Stomach smooth muscle (tissue), 2 donors: ENCODE data around the gene RALB.
A peak's percentile ranks its signal among the peaks of the same experiment; 100 is the strongest.

Experiments used
- H3K27ac ChIP-seq: one replicate; pipeline ENCODE4 v1.7.0; 2013; ENCODE audit warnings: mild to moderate bottlenecking, low read length, inconsistent platforms
- H3K27me3 ChIP-seq, 2 donors: one replicate each; pipeline ENCODE4 v1.7.0; 2013; ENCODE audit warnings: low read length in 2 of 2; ENCODE audit not compliant: insufficient read depth in 2 of 2, control insufficient read depth in 1 of 2
- H3K36me3 ChIP-seq, 2 donors: one replicate each; pipeline ENCODE4 v1.7.0; 2013; ENCODE audit warnings: low read length in 2 of 2; ENCODE audit not compliant: control insufficient read depth in 2 of 2, insufficient read depth in 2 of 2
- H3K4me1 ChIP-seq: one replicate; pipeline ENCODE4 v1.7.0; 2013; ENCODE audit warnings: low read length; ENCODE audit not compliant: control insufficient read depth, insufficient read depth
- H3K4me3 ChIP-seq, 2 donors: one replicate each; pipeline ENCODE4 v1.7.0; 2013; ENCODE audit warnings: low read length in 2 of 2
- H3K9ac ChIP-seq, 2 donors: one replicate each; pipeline ENCODE4 v1.7.0; 2013; ENCODE audit warnings: low read length in 2 of 2, mild to moderate bottlenecking in 1 of 2
- H3K9me3 ChIP-seq, 2 donors: one replicate each; pipeline ENCODE4 v1.7.0; 2013; ENCODE audit warnings: low read length in 2 of 2; ENCODE audit not compliant: control insufficient read depth in 2 of 2
- donor health status: healthy.
- donor health status: Pancreatic carcinoma.

The RALB gene

DNA sequence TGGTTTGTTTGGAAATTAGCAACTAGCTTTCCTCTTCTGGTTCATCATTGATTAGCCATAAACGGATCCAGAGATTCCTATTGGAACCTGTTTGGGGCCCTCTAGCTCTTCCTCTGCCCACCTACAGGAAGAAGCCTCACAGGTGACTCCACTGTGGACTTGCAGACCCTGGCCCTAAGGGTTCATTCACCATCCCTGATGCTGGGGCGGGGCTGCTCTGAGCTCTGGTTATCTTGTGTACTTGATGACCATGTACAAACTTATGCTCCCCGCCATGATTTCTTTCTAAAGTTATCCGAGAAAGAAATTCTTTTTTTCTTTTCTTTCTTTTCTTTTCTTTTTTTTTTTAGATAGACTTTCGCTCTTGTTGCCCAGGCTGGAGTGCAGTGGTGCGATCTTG lies 59.4 kb downstream of the RALB start:
- Histone ChIP-seq H3K9ac (no peak overlapping the region), H3K4me1 (peaks cover 9% of the 10 kb centered on the region), H3K36me3 (no peaks in the 10 kb centered on the region), H3K4me3 (no peak overlapping the region), H3K27me3 (no peaks in the 10 kb centered on the region), H3K27ac (no peak overlapping the region), H3K9me3 (no peaks in the 10 kb centered on the region)

DNA sequence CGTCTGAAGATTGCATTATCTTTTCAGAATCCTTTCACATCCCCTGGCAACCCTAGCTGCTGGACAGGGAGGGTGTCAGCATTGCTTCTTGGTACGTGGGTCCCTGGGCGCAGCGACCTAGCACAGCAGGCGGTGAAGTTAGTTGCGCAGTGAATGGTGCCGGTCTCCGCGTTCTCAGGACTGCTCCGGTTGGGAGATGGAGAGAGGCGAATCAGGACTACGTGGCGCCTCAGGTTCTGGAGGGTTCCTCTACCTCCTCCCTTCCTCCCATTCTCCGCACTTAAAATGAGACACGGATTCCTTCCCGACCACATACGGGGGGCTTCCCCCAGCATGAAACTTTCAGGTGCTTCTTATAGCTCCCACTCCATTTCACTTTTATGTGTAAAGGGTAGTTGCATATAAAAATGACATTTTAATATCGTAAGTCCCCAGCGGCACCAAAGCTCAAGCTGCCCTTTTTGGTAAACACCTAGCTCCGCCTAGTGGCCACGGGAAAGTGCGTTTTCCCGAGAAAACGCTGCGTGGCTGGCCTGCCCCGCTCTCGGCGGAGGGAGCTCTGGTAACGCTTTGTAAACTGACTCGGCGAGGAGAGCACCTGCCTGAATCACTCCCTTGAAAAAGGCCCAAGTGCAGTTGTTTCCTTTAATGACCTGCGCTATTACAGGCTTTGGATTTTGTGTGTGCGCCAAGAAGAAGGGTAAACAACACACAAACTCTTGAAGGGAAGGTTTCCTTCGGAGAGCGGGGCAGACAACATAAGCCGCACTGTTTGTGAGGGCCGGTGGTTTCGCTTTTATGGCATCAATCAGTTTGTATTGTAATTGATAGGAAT lies 60.4 kb downstream of the RALB start:
- Histone ChIP-seq H3K9ac (peak overlapping the region; percentile 50 to 73), H3K27ac (peak overlapping the region; percentile 37), H3K4me3 (peak overlapping the region; percentile 76 to 85), H3K9me3 (no peaks in the 10 kb centered on the region), H3K27me3 (no peaks in the 10 kb centered on the region), H3K36me3 (no peaks in the 10 kb centered on the region), H3K4me1 (peaks cover 9% of the 10 kb centered on the region)

DNA sequence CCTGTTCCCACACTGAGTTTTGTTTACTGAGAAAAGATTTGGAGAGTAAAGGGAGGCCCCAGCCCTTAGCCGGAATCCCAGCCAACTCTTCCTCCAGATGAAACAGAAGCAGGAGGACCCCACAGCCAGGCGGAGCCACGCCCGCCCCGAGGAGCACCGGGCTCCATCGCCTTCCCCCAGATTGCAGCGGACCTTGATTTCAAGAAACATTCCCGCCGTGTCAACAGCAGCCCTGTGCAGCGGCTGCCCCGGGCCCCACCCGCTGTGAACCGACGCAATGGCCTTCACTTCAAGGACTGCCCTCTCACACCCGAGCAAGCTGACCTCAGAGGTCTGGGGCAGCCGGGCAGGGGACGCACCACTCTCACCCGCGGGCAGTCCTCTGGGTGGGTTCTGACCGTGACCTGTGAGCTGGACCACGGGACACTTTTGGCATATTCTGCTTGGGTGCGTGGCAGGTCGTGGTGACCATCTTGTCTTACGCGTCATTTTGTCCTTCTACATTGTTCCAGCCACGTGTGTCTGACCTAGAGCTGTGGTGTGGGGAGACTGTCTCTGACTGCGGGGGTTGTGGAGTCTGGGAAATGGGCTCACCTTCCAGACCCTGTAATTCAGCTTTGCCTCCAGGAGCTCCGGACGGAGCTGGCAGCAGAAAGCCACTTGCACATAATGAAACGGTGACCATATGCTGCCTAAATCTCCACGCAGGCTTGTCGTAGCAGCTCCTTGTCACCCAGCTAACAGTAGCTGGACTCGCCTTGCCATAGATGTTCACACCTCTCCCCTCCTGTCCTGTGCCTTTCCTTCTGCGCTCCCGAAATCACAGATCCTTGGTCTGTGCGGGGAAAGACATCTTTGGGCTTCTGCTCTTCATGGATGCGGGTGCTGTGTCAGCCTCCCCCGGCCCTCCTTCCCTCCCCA lies 61.3 kb downstream of the RALB start:
- Histone ChIP-seq H3K9me3 (no peaks in the 10 kb centered on the region), H3K36me3 (no peaks in the 10 kb centered on the region), H3K4me3 (peak overlapping the region; percentile 76 to 85), H3K4me1 (peaks cover 13% of the 10 kb centered on the region), H3K27ac (peak overlapping the region; percentile 37), H3K27me3 (no peaks in the 10 kb centered on the region), H3K9ac (peak overlapping the region; percentile 50 to 73)

DNA sequence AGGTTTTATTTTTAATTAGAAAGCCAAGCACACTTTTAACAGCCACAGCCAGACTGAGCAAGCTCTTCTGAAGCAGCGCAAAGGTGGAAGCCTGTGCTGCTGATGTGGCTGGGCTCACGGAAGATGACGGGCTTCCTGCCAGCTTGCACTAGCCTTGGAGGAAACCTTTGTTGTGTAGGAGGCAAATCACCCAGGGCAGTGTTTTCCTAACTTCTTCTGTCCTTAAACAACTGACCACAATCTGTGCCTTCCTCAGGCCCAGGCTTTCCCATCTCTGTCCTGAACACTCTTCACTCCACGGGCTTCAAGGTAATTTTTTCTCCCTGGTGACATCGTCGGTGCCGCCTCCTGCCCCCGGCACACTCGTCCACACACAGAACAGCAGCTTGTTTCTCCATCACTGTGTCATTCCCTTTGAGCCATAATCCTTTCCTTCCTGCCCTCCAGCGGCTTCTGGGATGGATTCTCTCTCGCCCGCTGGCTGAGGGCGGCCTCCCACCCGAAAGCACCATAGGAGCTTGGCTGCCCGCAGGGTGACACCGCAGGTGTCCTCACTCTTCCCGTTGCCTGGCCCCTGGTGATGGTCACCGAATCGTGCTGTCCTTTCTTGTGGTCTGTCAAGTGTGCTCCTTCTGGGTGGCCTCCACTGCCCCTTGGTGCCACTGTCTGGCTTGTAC lies 62.2 kb downstream of the RALB start:
- H3K36me3 ChIP-seq: no peaks in the 10 kb centered on the region
- H3K9me3 ChIP-seq: no peaks in the 10 kb centered on the region
- H3K4me1 ChIP-seq: peaks cover 17% of the 10 kb centered on the region
- H3K27ac ChIP-seq: no peak overlapping the region
- no peaks in the 10 kb centered on the region for H3K27me3 ChIP-seq
- no peak overlapping the region for H3K4me3 ChIP-seq
- no peak overlapping the region for H3K9ac ChIP-seq

DNA sequence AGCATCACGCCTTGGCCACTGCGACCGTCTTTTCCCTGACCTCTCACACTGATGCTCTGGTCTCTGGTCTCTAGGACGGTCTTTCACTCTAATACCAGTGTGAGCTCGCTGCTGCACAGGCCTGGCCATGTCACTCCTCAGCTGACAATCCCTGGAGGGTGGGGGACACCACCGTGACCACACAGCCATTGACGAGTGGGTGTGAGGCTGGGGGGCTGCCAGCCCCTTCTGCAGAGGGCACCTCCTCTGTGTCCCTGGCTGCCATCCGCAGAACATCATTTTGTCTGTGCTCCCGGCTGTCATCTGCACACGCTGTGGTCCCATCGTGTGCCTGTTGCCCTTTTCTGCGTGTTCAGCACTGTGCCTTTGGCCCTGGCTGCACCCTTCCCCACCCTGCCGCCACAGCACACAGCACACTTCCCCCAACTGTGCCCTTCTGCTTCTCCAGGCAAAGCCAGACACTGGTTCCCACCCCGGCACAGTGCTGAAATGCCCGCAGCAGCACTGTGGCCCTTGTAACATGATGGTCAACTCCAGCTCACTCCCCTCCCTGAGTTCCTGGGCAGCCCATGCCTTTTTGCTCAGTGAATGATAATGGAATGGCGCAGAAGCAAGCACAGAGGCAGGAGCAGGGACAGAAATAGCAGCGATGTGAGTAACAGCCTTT lies 62.8 kb downstream of the RALB start:
- no peak overlapping the region for H3K27ac ChIP-seq
- no peak overlapping the region for H3K4me3 ChIP-seq
- no peaks in the 10 kb centered on the region for H3K27me3 ChIP-seq
- peaks cover 17% of the 10 kb centered on the region for H3K4me1 ChIP-seq
- H3K9me3 ChIP-seq: no peaks in the 10 kb centered on the region
- H3K9ac ChIP-seq: no peak overlapping the region
- no peaks in the 10 kb centered on the region for H3K36me3 ChIP-seq

DNA sequence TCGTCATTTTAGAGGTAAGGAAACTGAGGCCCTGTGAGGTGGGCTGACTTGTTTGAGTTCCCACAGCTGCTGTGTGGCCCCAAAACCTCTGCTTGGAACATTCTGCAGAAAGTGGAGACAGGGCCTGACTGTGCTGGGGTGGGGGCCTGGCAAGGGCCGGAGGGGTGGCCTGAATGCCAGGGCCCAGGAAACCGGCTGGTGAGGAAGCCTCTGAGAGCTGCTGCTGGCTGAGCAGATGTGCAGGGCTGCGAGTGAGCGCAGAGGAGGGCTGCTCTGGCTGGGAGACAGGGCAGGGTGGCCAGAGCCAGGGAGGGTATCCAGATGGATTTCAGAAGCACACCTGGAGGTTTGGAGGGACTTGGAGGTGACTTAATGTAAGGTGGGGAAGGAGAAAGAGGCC lies 63.4 kb downstream of the RALB start:
- Histone ChIP-seq H3K9me3 (no peaks in the 10 kb centered on the region), H3K36me3 (no peaks in the 10 kb centered on the region), H3K27ac (no peak overlapping the region), H3K4me3 (no peak overlapping the region), H3K27me3 (no peaks in the 10 kb centered on the region), H3K9ac (no peak overlapping the region), H3K4me1 (peaks cover 17% of the 10 kb centered on the region)

DNA sequence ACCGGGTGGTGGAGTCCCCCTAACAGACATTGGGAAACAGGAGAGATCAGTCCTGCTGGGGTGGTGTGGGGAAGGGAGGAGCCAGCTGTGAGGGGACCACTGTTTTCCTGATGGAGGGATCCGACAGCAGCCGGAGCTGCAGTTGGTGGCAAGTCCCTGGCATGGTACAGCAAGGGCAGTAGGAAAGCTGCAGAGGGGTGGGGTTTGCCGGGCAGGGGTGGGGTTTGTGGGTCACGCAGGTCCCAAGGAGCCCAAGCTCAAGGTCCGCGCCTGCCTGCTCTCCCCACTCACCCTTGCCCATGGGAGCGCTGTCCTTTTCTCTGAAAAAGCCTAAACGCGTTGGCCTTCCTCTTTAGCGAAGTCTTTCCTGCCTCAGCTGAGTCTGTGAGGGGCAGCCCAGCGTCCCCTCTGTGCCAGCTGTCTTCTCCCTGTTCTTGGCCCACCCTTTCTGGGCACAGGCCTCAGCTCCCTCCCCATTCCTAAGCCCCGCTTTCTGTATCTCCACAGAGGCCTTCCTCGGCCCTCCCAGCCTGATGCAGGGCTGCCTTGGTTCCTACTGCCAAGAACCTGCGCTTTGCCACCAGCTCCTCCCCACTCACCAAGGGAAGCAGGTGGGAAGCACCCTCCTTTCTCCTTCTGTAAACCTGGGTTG lies 64.0 kb downstream of the RALB start:
- Histone ChIP-seq H3K4me3 (no peak overlapping the region), H3K9ac (no peak overlapping the region), H3K9me3 (no peaks in the 10 kb centered on the region), H3K36me3 (no peaks in the 10 kb centered on the region), H3K4me1 (peaks cover 17% of the 10 kb centered on the region), H3K27me3 (no peaks in the 10 kb centered on the region), H3K27ac (no peak overlapping the region)

DNA sequence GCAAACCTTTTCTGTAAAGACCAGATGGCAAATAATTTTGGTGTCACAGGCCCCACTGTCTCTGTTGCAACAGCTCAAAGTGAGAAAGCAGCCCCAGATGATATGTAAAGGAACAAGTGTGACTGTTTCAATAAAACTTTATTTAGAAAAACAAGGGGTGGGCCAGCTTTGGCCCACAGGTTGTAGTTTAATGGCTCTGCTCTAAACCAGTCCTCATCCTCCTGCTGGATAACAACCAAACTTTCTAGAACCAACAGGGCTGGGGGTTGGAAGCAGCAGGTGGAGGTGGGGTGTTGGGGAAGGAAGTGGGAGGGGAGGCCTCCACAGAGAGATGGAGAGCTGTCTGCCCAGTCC lies 64.5 kb downstream of the RALB start:
- Histone ChIP-seq H3K9me3 (no peaks in the 10 kb centered on the region), H3K4me3 (no peak overlapping the region), H3K4me1 (peaks cover 17% of the 10 kb centered on the region), H3K27me3 (no peaks in the 10 kb centered on the region), H3K27ac (no peak overlapping the region), H3K36me3 (no peaks in the 10 kb centered on the region), H3K9ac (no peak overlapping the region)

DNA sequence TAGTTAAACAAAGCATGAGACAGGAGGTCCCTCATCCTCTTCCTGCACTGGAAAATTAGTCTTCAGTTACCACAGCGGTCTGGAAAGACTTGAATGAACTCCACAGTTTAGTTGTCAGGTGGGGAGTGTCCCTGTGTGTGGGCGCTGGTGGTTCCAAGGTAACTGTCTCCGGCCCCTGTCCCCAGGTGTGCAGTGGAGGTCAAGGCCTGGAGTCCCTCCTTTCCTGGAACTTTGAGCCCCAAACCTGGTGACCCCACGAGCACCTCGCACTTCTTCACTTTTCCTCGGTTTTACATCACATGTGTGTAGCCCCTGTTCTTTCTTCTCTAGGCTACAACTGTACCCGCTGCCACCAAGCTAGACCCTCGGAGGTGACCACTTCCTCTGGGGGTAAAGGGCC lies 65.3 kb downstream of the RALB start:
- no peak overlapping the region for H3K4me3 ChIP-seq
- H3K27ac ChIP-seq: no peak overlapping the region
- peaks cover 12% of the 10 kb centered on the region for H3K4me1 ChIP-seq
- H3K9me3 ChIP-seq: no peaks in the 10 kb centered on the region
- H3K36me3 ChIP-seq: no peaks in the 10 kb centered on the region
- H3K27me3 ChIP-seq: no peaks in the 10 kb centered on the region
- H3K9ac ChIP-seq: no peak overlapping the region

DNA sequence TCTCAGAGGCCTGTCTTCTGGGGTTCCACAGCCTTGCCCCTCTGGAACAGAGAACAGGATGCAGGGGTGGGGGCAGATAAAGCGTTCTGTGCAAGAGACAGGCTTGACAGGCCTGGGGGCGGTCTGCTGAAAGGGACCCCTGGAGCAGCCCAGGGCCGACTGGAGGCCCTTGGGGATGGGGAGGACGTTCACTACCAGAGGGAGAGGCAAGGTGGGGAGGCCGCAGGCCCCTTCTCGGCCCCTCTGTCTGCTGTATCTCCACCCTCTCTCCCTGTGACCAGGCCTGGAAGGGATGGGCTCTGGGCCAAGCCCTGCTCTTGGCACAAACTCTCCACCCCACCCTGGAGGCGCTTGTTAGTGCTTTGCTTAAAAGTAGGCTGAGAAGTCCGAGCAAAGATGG lies 66.0 kb downstream of the RALB start:
- H3K27me3 ChIP-seq: no peaks in the 10 kb centered on the region
- H3K9me3 ChIP-seq: no peaks in the 10 kb centered on the region
- H3K9ac ChIP-seq: no peak overlapping the region
- no peak overlapping the region for H3K27ac ChIP-seq
- no peaks in the 10 kb centered on the region for H3K36me3 ChIP-seq
- H3K4me3 ChIP-seq: no peak overlapping the region
- peaks cover 15% of the 10 kb centered on the region for H3K4me1 ChIP-seq
